Activated CD4-positive, CD25-positive, alpha-beta regulatory T cell (primary cell): ENCODE results near the gene SYMPK.
A peak's percentile ranks its signal among the peaks of the same experiment; 100 is the strongest.

Experiments
- DNase-seq, 4 experiments: peaks; one replicate each; lab custom pipeline; 2025; lab: John Stamatoyannopoulos, UW

Gene SYMPK

DNA sequence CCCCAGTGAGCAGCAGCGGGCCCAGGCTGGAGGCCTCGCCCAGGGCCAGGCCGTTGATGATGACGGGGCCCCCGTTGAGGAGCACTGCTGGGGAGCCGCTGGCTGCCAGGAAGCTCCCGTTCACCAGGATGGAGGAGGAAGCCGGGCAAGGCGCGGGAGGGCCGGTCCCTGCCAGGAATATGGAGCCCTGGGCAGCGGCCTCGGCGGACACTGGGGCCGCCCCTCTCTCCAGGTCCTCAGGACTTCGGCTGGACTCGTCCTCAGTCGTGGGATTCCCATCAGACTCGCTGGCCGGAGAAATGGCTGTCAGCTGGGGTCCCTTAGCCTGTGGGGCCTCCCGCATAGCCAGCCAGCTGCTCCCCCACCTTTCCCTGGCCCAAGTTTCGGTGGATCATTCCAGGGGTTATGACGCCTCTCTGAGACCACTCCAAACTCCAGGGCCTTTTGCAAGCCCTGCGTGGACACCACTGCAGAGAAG lies 96.0 kb downstream of the SYMPK start:
- DNase-seq = no peak

DNA sequence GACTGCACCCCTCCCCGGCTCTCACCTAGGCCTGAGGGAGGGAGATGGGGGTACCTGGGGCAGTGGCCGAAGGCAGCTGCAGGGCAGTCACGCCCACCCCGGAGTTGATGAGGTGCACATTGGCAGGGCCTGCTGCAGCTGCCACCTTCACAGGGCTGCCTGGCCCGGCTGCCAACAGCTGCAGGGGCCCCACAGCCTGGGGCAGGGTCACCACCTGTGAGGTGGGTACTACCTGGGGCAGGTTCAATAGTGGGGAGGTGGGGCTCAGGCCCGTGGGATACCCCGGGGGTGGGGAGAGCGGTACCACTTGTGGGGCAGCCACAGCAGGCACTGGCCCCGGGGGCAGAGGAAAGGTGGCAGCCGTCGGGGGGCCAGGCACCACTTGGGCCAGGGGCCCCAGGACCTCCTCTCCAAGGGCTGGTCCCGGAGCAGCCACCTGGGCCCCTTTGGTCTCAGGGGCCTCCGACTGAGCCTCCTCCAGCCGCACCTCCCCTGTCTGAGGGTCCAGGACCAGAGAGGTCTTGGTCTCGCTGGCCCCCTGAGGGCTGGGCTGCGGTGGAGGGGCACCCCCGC lies 96.6 kb downstream of the SYMPK start:
- DNase-seq = peak in 1 of 4 experiments; percentile 20

DNA sequence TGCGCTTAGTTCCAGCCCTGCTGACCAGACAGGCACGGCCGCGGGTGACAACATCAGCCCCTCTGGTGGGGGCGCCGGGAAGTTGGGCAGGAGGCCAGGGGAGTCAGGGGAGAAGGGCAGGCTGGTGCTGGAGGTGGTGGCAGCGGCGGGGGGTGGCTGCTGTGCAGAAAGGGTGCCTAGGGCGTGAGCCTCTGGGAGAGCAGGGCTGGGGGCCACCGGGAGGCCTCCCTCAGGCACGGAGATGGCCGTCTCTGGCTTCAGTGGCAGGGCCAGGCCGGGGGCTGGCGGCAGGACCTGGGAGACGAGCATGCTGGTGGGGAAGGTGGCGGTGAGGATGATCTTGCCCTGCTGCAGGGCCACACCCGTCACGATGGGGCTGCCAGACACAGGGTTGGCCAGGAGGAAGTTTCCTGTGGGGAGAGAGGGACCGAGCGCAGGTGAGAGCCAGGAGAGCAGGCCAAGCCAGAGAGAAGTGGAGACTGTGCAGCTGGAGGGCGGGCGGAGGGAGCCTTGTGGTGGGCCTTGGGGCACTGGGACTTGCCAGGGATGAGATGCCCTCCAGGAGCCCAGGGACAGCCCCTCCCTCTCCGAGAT lies 97.1 kb downstream of the SYMPK start:
- no peak for DNase-seq
